ENCODE results near the gene OSBPL3.

OSBPL3 gene

DNA sequence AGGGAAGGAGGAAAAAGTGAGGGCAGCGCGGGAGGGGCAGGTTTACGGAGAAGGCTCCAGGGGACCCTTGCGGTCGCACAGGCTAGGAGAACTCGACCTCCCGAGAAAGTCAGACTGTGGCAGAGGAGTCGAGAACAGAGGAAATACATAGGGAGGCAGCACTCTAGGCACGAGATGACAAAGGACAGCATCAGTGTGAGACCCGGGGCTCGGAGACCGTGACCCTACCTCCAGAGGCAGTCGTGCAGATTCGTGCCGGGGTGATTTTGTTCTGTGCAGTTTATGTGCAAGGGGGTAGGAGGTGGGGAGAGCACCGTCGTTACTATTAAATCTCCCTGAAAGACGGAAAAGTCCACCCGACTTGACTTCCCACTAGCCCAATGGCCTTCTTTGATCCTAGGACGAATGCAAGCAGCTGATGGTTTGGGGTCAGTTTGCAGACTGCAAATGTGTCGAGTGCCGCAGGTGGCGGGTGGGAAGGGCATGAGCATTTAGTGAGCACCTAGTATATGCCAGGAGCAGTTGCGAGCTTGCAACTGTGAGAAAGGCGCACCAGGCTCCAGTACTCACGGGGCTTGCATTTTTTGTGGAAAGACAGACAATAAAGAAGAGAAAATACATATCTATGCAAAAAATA is 674 bp upstream of the OSBPL3 start:
- 1% methylated on average over 26 of the region's 26 CpGs for WGBS
- peak overlapping the region; percentile 82 for H3K4me3 ChIP-seq (ENCODE audit: low read length)
- H3K27ac ChIP-seq (ENCODE audit: low read depth, low read length), result no peak overlapping the region
- peak overlapping the region; percentile 67 for H3K9ac ChIP-seq (ENCODE audit: low read depth, low read length)
- peaks cover 35% of the 10 kb centered on the region for H3K4me1 ChIP-seq (ENCODE audit: insufficient read depth, low read length)
- H3K36me3 ChIP-seq (ENCODE audit: insufficient read depth, low read length), result no peaks in the 10 kb centered on the region
- H3K9me3 ChIP-seq (ENCODE audit: insufficient read depth, low read depth, low read length), result 0 out of 2 replicates have a peak, but pooled peaks cover 9% of the 10 kb centered on the region
- peaks cover 45% of the 10 kb centered on the region for H3K27me3 ChIP-seq (ENCODE audit: insufficient read depth, low read length)

- Histone ChIP-seq H3K9me3 (ENCODE audit: insufficient read depth, low read depth, low read length) (0 out of 2 replicates have a peak, but pooled peaks cover 7% of the 10 kb centered on the region), H3K4me3 (ENCODE audit: low read length) (peak overlapping the region; percentile 82), H3K27me3 (ENCODE audit: insufficient read depth, low read length) (peaks cover 45% of the 10 kb centered on the region), H3K27ac (ENCODE audit: low read depth, low read length) (peak overlapping the region; percentile 77; the same call in 1 of the 2 replicates), H3K9ac (ENCODE audit: low read depth, low read length) (peak overlapping the region; percentile 78), H3K4me1 (ENCODE audit: insufficient read depth, low read length) (peaks cover 38% of the 10 kb centered on the region), H3K36me3 (ENCODE audit: insufficient read depth, low read length) (no peaks in the 10 kb centered on the region)
- under 1% methylated on average over 42 of the region's 42 CpGs for WGBS
These were observed 512 bp downstream of the OSBPL3 start for GRCh38 chr7:24979470-24979862.

DNA sequence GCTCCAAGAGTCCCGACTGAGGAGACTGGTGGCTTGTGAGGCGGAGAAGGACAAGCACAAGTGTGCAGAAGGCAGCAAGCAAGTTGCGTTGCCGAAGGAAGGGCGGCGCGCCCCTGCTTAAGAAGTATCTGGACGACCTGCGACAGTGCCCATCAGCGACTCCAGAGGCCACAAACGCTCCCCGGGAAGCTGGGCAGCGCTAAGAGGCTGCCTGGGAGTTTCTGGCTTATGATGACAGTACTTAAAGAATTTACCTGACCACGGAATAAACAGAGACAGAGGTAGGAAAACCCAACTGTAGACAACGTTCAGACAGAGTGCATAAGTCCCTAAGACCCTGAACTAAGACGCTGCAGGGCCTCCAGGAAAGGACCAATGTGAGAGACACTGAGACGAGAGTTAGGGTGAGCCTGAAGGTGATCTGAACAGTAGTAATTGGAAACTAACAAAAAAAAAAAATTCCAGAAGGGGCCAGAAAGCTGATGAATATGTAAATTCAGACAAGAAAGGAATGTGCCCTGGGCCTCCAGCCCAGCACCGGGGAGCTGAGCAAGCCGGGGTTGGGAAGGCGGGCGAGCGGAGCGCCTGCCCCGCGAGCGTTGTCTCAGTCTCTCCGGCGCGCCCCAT is 1.0 kb downstream of the OSBPL3 start:
- H3K27me3 ChIP-seq (ENCODE audit: insufficient read depth, low read length), result peaks cover 45% of the 10 kb centered on the region
- H3K9me3 ChIP-seq (ENCODE audit: insufficient read depth, low read depth, low read length), result 0 out of 2 replicates have a peak, but pooled peaks cover 2% of the 10 kb centered on the region
- peak overlapping the region; percentile 78 for H3K9ac ChIP-seq (ENCODE audit: low read depth, low read length)
- peaks cover 41% of the 10 kb centered on the region for H3K4me1 ChIP-seq (ENCODE audit: insufficient read depth, low read length)
- peak overlapping the region; percentile 77; the same call in 1 of the 2 replicates for H3K27ac ChIP-seq (ENCODE audit: low read depth, low read length)
- no peaks in the 10 kb centered on the region for H3K36me3 ChIP-seq (ENCODE audit: insufficient read depth, low read length)
- WGBS, result 12% methylated on average over 29 of the region's 29 CpGs
- H3K4me3 ChIP-seq (ENCODE audit: low read length), result peak overlapping the region; percentile 82

GRCh38 chr7:24975644-24976260 is 4.2 kb downstream of the OSBPL3 start:
- WGBS, result 64% methylated on average over 3 of the region's 4 CpGs
- no peaks in the 10 kb centered on the region for H3K9me3 ChIP-seq (ENCODE audit: insufficient read depth, low read depth, low read length)
- H3K27ac ChIP-seq (ENCODE audit: low read depth, low read length), result no peak overlapping the region
- peaks cover 46% of the 10 kb centered on the region for H3K4me1 ChIP-seq (ENCODE audit: insufficient read depth, low read length)
- H3K4me3 ChIP-seq (ENCODE audit: low read length), result no peak overlapping the region
- peaks cover 16% of the 10 kb centered on the region for H3K27me3 ChIP-seq (ENCODE audit: insufficient read depth, low read length)
- no peaks in the 10 kb centered on the region for H3K36me3 ChIP-seq (ENCODE audit: insufficient read depth, low read length)
- H3K9ac ChIP-seq (ENCODE audit: low read depth, low read length), result no peak overlapping the region

- H3K4me1 ChIP-seq (ENCODE audit: insufficient read depth, low read length), result peaks cover 46% of the 10 kb centered on the region
- no peaks in the 10 kb centered on the region for H3K36me3 ChIP-seq (ENCODE audit: insufficient read depth, low read length)
- peaks cover 11% of the 10 kb centered on the region for H3K27me3 ChIP-seq (ENCODE audit: insufficient read depth, low read length)
- no peak overlapping the region for H3K4me3 ChIP-seq (ENCODE audit: low read length)
- H3K9me3 ChIP-seq (ENCODE audit: insufficient read depth, low read depth, low read length), result no peaks in the 10 kb centered on the region
- WGBS, result 96% methylated on average over 2 of the region's 3 CpGs
- H3K9ac ChIP-seq (ENCODE audit: low read depth, low read length), result no peak overlapping the region
- no peak overlapping the region for H3K27ac ChIP-seq (ENCODE audit: low read depth, low read length)
These were observed 4.8 kb downstream of the OSBPL3 start for GRCh38 chr7:24975172-24975571.

GRCh38 chr7:24974026-24974832 is 5.7 kb downstream of the OSBPL3 start:
- Histone ChIP-seq H3K27ac (ENCODE audit: low read depth, low read length) (no peak overlapping the region), H3K9me3 (ENCODE audit: insufficient read depth, low read depth, low read length) (no peaks in the 10 kb centered on the region), H3K4me3 (ENCODE audit: low read length) (no peak overlapping the region), H3K36me3 (ENCODE audit: insufficient read depth, low read length) (no peaks in the 10 kb centered on the region), H3K4me1 (ENCODE audit: insufficient read depth, low read length) (peaks cover 46% of the 10 kb centered on the region), H3K9ac (ENCODE audit: low read depth, low read length) (no peak overlapping the region), H3K27me3 (ENCODE audit: insufficient read depth, low read length) (peaks cover 11% of the 10 kb centered on the region)
- 87% methylated on average over 12 of the region's 15 CpGs for WGBS

DNA sequence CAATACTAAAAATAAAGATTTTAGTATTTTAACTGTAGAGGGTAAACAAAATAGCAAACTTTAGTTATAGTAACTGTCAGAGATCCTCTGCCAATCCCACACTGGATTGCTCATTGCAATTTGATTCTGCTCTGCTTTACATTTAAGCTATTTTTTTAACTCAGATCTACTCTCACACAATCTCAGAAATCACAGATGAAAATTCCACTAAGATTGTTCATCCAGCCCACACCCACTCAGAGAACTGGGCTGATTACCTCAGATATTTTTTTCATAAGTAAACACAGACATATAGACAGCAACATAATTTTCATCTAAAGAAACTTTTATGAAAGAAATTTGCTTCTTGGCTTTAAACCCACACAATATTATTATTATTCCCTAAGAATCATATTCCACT is 7.0 kb downstream of the OSBPL3 start:
- no peaks in the 10 kb centered on the region for H3K36me3 ChIP-seq (ENCODE audit: insufficient read depth, low read length)
- no peak overlapping the region for H3K27ac ChIP-seq (ENCODE audit: low read depth, low read length)
- no peaks in the 10 kb centered on the region for H3K9me3 ChIP-seq (ENCODE audit: insufficient read depth, low read depth, low read length)
- H3K27me3 ChIP-seq (ENCODE audit: insufficient read depth, low read length), result peaks cover 2% of the 10 kb centered on the region; the same call in 1 of the 2 replicates
- no peak overlapping the region for H3K4me3 ChIP-seq (ENCODE audit: low read length)
- H3K4me1 ChIP-seq (ENCODE audit: insufficient read depth, low read length), result peaks cover 36% of the 10 kb centered on the region
- no peak overlapping the region for H3K9ac ChIP-seq (ENCODE audit: low read depth, low read length)

DNA sequence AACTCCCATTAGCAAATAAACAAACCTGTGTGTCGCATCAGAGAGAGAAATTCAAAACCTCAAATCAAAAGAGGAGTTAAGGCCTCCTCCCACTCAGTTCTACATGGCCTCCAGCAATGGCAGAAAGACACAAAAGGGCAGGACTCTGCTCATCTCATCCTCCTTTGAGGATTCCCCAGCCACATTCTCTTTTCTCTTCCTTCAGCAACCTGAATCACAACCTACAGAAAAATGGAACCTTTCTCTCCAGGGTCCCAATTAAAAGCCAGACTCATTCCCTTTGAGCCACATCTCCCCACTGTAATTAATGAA is 7.9 kb downstream of the OSBPL3 start:
- WGBS, result 82% methylated on average over 1 of the region's 1 CpG
- Histone ChIP-seq H3K27me3 (ENCODE audit: insufficient read depth, low read length) (no peaks in the 10 kb centered on the region), H3K27ac (ENCODE audit: low read depth, low read length) (no peak overlapping the region), H3K4me1 (ENCODE audit: insufficient read depth, low read length) (peaks cover 38% of the 10 kb centered on the region), H3K4me3 (ENCODE audit: low read length) (no peak overlapping the region), H3K9ac (ENCODE audit: low read depth, low read length) (no peak overlapping the region), H3K9me3 (ENCODE audit: insufficient read depth, low read depth, low read length) (no peaks in the 10 kb centered on the region), H3K36me3 (ENCODE audit: insufficient read depth, low read length) (no peaks in the 10 kb centered on the region)

- Histone ChIP-seq H3K4me1 (ENCODE audit: insufficient read depth, low read length) (peaks cover 38% of the 10 kb centered on the region), H3K36me3 (ENCODE audit: insufficient read depth, low read length) (no peaks in the 10 kb centered on the region), H3K27ac (ENCODE audit: low read depth, low read length) (no peak overlapping the region), H3K27me3 (ENCODE audit: insufficient read depth, low read length) (no peaks in the 10 kb centered on the region), H3K9ac (ENCODE audit: low read depth, low read length) (no peak overlapping the region), H3K9me3 (ENCODE audit: insufficient read depth, low read depth, low read length) (no peaks in the 10 kb centered on the region), H3K4me3 (ENCODE audit: low read length) (no peak overlapping the region)
- 86% methylated on average over 9 of the region's 9 CpGs for WGBS
These were observed 8.4 kb downstream of the OSBPL3 start for GRCh38 chr7:24971333-24972165.

- 93% methylated on average over 4 of the region's 4 CpGs for WGBS
- Histone ChIP-seq H3K9me3 (ENCODE audit: insufficient read depth, low read depth, low read length) (no peaks in the 10 kb centered on the region), H3K4me3 (ENCODE audit: low read length) (no peak overlapping the region), H3K36me3 (ENCODE audit: insufficient read depth, low read length) (no peaks in the 10 kb centered on the region), H3K9ac (ENCODE audit: low read depth, low read length) (no peak overlapping the region), H3K27ac (ENCODE audit: low read depth, low read length) (no peak overlapping the region), H3K27me3 (ENCODE audit: insufficient read depth, low read length) (no peaks in the 10 kb centered on the region), H3K4me1 (ENCODE audit: insufficient read depth, low read length) (peaks cover 40% of the 10 kb centered on the region)
These were observed 9.3 kb downstream of the OSBPL3 start for GRCh38 chr7:24970676-24971075.

All from HUES64 (cell line).